ENCODE measurements around the gene FEZ2.

The FEZ2 gene

GRCh38 chr2:36586672-36587071 lies 11.3 kb downstream of the FEZ2 start:
- FAIRE-seq, result no peak

DNA sequence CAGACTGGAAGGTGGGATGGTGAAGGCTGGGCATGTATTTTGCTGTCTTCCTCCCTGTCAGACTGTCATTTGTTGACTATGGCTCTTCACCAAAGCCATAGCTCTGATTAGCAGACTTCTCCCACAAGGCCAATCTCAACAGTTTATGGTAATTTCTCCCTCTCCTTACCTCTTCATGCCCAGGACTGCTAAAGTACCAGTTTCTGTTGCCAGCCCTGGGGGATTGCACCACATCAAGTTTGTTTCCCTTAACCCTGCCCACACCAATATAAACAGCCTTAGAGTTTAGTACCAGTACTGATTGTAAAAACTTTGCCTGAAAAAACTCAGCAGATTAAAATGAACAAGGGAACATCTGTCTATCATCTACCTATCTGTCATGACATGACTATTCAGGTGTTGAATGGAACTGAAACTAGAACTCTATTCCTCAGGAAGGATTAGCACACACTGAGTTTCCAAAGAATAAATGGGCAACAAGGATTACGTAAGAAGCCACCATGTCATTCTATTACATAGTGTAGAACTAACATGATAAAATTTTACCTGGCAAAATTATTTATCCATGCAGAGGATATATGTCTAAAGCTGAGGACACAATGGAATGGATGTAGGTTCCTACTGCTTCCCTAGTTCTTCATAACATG lies 13.7 kb downstream of the FEZ2 start:
- no peak for FAIRE-seq

DNA sequence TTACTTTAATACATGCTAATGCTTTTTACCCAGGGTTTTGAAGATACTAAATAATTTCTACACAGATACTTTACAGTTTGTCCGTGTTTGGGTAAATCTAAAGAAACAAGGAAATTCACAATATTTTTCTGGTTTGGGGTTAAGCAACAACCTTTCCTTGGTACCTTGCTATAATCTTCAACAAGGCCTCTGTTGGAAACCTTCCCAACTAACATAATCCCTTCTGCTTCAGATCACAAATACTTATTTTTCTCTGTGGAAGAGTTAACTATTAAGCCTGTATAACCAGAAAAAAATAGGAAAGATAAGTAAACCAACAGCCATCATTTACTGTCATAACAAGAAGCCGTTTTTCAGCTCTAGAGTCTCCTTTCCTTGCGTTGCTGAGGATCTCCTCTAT lies 15.0 kb downstream of the FEZ2 start:
- no peak for FAIRE-seq

DNA sequence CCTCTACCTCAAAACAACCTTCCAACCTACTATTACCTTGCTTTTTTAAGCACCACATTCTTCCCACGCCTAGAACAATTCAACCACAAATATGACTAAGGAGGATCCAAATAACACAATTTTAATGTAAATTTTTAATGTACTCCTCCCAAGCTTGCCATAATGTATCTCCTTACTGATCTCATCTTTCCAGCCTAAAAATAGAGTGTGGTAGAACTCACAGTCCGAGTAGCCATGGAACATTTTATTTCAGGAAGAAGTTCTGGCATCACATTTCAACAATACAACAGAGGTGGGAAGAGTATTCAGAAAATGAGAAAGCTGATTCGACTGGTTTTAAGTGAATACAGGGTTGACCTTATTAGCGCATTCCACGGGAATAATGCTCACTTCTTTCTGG lies 15.4 kb downstream of the FEZ2 start:
- no peak for FAIRE-seq

DNA sequence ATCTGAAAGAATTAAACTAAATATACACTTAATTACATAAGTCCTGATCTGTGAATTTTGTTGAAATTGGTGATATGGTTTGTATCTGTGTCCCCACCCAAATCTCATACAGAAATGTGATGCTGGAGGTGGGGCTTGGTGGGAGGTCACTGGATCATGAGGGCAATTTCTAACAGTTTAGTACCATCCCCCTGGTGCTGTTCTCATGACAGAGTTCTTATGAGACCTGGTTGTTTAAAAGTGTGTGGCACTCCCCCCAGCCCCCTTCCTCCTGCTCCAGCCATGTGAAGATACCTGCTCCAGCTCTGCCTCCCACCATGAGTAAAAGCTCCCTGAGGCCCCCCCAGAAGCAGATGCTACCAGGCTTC lies 18.7 kb downstream of the FEZ2 start:
- no peak for FAIRE-seq

- no peak for FAIRE-seq
Observed at GRCh38 chr2:36578343-36579296, 19.3 kb downstream of the FEZ2 start.

DNA sequence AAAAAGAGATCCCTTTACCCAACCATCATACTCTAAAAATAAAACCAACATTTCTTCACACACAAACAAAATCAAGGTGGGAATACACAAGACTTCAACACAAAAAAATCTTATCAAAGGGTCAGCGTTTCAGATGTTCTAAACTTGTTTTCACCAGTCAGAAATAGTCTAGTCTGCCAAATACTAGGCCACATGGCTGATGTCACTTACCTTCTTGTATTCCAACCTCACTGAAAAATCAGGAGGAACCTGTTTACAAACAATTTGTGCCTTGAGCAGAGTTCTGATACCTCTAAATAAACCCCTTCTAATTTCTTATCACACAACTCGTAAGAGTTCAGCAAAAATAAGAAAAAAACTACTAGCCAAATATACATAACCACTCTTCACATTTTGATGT lies 20.1 kb downstream of the FEZ2 start:
- FAIRE-seq, result no peak

GRCh38 chr2:36574560-36574959 lies 23.4 kb downstream of the FEZ2 start:
- FAIRE-seq, result no peak

DNA sequence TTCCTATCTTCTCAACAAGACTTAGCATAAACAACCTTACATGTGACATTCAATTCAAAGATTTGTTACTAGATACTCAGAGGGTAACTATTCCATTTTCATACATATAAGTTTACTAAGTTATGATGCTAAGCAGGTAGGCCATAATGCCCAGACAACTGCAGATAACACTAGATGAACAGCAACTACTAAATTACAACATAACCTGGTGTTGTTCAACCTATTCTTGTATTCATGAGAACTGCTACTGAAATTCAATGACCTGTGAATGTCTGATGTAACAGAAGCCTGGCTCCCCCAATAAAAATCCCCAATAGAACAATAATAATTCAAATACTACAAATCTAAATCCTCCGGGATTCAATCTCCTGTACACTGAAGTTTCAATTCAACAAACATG lies 24.8 kb downstream of the FEZ2 start:
- FAIRE-seq, result no peak

GRCh38 chr2:36572719-36573059 lies 25.3 kb downstream of the FEZ2 start:
- FAIRE-seq, result no peak

DNA sequence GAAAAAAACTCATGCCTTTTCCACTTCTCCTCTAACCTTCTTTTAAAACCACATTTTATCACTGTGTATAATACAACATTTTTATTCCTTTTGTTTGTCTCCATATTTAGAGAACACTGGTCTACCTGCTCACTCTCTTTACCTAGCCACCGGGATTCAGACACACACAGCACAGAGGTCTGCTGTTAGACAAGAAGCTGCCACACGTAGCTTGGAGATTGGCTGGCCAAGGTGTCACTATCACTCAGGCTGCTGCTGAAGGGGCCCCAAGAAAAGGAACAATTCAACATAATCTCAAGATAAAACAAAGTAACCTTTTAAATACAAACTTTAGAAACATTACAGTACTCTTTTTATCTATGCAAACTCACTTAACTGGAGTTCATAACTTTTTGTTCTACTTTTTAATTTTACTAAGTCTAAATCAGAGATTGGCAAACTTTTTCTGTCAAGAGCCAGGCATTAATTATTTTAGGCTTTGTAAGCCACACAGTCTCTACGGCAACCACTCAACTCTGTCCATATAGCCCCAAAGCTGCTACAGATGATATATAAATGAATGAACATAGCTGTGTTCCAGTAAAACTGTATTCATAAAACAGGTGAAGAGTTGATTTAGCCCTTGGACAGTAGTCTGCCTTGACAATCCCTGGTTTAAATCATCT lies 25.8 kb downstream of the FEZ2 start:
- no peak for FAIRE-seq

- FAIRE-seq, result no peak
Observed at GRCh38 chr2:36570416-36570815, 27.6 kb downstream of the FEZ2 start.

DNA sequence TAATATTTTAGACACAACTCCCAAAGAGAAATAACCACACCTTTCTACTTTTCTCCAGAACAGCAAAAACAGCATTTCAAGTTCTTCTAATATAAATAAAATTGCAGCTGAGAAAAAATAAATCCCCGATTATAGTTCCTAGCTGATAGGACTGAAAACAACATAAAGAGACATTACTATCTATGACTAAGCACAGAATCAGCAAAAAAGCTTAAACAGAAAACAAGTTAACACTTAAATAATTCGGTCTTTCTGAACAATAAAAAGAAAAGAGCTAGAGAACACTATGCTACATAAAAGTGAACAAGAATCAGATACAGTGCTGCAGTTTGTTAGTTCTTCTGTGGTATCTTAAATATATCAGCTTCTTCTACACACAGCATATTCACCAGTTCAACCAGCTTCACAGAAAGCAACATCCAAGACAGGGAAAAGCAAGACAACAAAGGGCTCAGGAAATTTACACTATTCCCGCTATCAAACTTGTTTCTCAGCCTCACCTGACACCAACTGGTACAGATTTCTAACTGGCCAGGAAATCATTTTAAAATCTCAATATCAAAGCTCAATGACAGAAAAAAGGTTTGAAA lies 28.6 kb downstream of the FEZ2 start:
- no peak for FAIRE-seq

- no peak for FAIRE-seq
Observed at GRCh38 chr2:36568516-36569246, 29.3 kb downstream of the FEZ2 start.

- no peak for FAIRE-seq
Observed at GRCh38 chr2:36567711-36568408, 30.1 kb downstream of the FEZ2 start.

DNA sequence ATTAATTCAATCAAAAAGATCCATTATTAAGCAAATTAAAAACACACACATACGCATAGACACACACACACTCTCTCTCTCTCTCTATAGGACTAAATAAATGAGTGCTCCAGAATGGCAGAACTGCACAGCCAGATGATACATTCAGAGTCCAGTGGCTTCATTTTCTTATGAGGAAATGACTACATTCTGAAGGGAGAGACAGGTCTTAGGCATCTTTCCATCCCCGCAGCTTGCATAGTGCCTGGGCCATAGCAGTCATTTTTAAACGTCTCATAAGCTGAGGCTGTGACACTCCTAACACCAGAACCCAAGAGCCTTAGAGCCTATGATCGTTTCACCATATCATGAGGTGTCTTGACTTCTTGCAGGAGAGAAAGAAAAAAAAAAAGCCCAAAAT lies 31.1 kb downstream of the FEZ2 start:
- no peak for FAIRE-seq

DNA sequence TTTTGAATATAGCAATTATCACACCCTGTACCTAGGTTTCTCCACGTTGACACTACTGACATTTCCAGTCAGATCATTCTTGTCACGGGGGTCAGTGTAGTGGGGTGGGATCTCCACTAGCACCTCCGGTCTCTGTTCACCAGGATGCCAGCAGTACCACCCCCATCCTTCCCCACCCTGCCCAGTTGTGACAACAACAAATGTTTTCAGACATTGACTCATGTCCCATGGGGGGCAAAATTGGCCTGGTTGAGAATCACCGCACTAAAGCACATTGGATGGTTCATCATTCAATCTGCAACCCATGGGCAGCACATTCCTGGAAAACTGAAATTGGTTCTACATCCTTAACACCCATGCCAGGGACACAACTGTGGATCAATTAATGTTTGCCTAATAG lies 32.3 kb downstream of the FEZ2 start:
- no peak for FAIRE-seq

- FAIRE-seq, result no peak
Observed at GRCh38 chr2:36564377-36564930, 33.5 kb downstream of the FEZ2 start.

DNA sequence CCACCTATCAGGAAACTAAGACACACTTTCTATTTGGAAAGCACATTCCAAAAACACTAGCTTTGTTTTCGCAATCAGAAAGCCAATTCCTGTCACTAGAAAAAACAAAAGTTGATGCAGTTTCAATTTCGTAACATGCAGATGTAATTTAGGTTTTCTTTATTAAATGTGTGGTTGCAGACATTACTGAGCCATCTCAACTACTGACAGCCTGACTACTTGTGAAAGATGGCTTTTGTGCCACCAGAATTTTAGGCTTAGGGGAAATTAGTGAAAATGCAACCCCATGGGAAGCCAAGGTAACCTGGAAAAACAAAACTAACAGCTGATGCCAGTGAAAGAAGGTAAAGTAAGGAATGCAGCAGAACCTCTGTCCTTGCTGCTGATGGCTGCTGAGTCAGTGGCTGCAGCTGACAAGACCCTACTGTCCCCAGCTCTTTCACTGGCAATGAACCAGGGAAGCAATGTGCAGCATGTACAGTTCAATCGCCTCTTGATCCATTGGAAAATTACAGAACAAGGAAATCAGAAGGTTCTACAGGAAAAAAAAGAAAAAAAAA lies 34.9 kb downstream of the FEZ2 start:
- no peak for FAIRE-seq

DNA sequence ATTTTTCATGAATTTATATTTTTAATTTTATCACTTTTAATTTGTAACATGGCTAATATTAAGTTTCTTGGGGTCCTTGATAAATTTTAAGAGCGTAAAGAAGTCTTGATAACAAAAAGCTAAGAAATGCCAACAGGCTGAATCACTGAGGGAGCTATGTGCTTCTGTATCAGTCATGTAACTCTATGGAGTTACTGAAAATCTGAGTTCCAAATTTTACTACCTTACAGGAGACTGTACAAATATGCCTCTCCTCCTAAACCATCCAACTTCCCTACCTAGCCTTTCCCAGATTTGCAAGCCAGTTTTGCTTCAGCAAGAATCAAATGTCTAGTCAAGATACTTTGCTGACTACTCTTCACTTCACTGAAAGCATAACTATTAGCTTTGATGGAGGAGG lies 35.7 kb downstream of the FEZ2 start:
- FAIRE-seq, result peak; percentile 50

- no peak for FAIRE-seq
Observed at GRCh38 chr2:36561237-36561944, 36.6 kb downstream of the FEZ2 start.

Measured in endometrium (tissue), 2 donors.